Caki2 (cell line): ENCODE data around the gene RPS10. TPM values are rescaled to one million over a fixed set of nuclear protein-coding genes. Genes with fewer than 3 reads are reported as not detected.
"Not testable (repeated sequence)": the region's sequence is repeated elsewhere in the genome, so short reads cannot be mapped to it uniquely, and the experiment has no call there.

Experiments
- DNase-seq: peaks from one replicate; pipeline ENCODE4 v3.0.0-alpha.2; 2015; ENCODE audit warnings: low read depth
- in situ Hi-C: cut with HindIII; loops from 2 replicates; pipeline ENCODE4 v1.10.0; 2016; ENCODE audit warnings: low sequenced_read_pairs, low pct_unique_long_range_greater_than_20kb, mixed read lengths
- total RNA-seq: library from RNA; depleted of rRNA; stranded (reverse); fragments of >200 nt; shearing (Covaris generic); gene quantifications from 2 replicates; pipeline ENCODE4 v1.2.3, GENCODE V29; 2014; ENCODE audit warnings: low replicate concordance

Gene RPS10
- total RNA-seq, 1 experiment from 2014 or later = 2,697 TPM

DNA sequence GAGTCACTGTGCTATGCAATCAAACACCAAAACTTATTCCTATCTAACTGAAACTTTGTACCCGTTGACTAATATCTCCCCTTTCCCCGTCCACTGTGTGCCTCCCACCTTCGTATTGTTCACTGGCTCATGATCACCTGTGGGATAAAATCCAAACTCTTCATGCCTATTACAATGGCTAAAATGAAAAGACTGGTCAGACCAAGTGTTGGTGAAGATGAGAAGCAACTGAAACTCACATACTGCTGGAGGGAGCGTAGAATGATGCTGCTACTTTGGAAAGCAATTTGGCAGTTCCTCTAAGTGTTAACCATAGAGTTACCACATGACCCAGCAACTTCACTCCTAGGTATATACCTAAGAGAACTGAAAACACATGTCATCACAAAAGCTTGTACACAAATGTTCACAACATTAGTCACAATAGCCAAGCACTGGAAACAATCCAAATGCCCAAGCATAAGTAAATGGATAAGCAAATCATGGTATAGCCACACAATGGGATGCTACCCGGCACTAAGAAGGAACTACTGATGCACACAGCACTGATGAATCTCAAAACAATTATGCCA lies 13.1 kb downstream of the RPS10 start:
- in situ Hi-C loops = no loop called here
- no peak for DNase-seq

DNA sequence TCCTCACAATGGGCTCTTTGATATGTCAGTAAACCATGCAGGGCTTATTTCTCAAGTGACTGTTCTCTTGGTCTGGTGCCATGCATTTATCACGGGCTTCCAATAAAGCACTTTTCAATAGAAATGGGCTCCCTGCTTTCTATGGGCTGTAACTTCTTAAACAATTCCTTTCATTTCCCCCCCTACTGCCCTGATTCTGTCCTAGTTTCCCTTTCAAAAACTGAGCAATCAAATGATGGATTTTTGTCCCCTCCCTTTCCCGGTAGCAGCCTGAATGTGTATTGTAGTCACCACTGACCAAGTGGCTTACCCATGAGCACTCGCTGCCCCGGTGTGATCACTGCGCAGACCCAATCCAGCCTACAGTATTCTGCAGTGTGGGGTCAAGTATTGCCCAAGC lies 13.9 kb downstream of the RPS10 start:
- DNase-seq = no peak
- in situ Hi-C loops = no loop called here

DNA sequence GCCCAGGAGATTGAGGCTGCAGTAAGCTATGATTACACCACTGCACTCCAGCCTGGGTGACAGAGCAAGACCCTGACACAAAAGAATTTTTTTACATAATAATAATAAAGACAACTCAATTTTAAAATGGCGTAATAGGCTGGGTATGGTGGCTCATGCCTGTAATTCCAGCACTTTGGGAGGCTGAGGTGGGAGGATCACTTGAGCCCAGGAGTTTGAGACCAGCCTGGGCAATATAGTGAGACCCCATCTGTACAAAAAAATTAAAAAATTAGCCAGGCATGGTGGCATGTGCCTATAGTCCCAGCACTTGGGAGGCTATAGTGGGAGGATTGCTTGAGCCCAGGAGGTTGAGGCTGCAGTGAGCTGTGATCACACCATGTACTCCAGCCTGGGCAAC lies 18.0 kb downstream of the RPS10 start:
- in situ Hi-C loops, DNase-seq: not testable (repeated sequence)

DNA sequence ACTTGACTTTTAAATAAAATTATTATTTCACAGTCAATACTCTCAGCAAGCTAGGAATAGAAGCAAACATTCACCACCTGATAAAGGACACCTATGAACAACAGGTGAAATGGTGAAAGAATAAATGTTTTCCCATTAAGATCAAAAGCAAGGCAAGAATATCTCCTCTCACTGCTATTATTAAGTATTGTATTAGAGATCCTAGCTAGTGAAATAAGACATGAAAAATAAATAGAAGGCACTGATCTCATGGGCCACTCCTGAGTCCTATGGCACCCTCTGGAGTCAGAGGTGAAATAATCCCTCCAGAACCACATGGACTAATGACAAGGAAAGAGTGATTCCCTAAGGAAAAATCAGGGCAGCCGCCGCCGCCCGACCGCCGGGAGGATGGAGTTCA lies 29.4 kb downstream of the RPS10 start:
- DNase-seq = no peak
- in situ Hi-C loops = no loop called here

DNA sequence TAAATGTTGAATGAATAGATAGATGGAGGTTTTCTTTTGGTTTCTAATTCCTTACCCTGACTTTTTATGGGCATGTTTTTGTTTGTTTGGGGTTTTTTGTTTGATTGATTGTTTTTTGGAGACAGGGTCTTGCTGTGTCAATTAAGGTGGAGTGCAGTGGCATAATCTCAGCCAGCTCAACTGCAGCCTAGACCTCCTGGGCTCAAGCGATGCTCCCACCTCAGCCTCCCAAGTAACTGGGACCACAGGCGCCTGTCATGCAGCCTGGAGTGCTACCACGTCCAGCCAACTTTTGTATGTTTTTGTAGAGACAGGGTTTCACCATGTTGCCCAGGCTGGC lies 31.9 kb downstream of the RPS10 start:
- no peak for DNase-seq
- in situ Hi-C loops = no loop called here

DNA sequence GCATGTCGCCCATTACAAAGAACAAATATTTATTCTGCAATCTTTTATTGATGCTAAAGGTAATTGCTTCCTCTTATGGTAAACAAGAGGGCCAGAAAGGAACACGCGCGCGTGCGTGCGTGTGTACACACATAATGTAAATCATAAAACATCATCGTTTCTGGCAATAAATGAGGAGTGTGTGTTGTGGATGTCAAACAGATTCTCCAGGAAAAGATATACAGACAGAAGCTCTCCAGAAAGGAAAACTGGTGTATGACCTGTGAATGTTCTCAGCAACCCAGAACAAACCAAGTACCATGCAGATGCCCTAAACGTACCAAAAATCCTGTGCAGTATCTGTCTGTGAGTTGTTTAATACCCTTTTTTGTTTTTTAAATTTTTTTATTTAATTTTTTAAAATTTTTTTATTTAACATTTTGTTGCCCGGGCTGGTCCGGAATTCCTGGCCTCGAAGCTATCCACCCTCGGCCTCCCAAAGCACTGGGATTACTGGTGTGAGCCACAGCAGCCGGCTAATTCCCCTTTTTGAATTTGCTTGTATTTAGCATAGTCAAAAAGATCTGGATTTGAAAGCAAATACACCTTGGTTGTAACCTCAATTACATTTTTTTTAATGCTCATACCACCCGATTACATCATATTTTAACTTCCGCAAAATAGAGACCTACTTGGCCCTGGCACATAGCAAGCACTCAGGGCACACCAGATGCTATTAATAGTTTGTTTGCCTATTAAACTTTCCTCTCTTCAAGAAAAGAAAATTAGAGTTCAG lies 32.5 kb downstream of the RPS10 start:
- in situ Hi-C loops = no loop called here
- DNase-seq = no peak

DNA sequence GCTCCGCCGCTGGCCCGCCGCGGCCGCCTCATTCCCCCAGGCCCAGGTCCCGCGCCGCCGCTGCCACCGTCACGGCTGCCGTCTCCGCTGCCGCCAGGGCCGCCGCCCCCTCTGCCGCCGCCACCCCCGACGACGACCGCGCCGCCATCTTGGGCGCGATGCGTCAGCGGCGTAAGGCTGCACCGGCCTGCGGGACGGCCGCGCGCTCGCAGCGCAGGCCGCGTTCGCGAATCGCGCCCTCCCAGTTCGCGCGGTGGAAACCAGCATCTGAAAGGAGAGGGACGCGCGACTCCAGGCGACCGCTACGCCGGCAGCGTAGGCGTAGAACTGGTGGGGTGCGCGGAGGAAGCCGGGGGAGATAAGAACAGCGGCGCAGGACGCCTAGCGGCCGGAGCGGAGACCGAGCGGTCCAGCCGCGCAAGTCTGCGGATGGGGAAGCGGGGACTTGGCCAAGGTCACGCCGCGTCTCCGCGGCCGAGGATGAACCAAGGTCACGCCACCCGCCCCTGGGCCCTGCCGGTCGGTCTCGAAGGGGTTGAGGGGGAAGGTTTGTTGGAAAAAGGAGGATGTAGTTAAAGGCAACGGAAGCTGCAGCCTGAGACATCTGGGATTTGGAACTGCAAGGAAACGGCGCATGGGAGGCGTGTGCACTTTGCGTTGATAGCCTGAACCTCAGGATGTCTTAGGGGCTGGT lies 33.2 kb downstream of the RPS10 start, which contains the start of gene NUDT3:
NUDT3 (minus strand) TSS at position 173 of the 694 bp plus-strand sequence. CDS start 307 bp downstream, outside the sequence.
- in situ Hi-C loops = no loop called here
- peak; percentile 95 for DNase-seq

DNA sequence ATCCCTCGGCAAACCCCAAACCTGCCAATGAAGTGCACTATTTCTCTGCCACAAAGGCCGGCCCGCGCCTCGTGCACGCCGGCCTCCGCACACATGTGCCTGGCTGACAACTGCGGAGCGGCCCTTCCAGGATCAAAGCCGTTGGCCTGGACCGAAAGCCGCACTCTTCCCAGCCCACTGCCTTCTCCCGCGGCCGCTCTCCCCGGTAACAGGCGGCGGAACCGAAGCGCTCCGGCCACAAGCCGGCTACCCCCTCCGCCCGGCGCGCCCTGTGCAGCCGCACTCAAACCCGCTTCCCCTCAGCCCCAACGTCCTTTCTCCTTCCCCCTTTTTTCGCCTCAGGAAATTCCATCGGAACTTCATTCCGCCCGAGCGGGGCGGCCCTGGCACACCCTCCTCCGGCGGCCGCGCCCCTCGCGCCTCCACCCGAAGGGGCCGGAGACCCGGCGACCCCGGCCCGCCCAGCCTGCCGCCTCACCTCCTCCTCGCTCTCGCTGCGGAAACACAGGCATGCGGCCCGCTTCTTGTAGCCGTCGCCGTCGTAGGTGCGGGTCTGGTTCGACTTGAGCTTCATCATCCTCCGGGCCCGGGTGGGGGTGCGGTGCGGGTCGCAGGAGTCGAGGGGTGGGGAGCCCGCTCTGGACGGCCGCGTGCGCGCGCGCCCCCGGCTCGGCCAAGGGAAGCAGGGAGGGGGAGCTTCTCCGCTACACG lies 33.9 kb downstream of the RPS10 start:
- DNase-seq = peak; percentile 66
- in situ Hi-C loops = no loop called here

DNA sequence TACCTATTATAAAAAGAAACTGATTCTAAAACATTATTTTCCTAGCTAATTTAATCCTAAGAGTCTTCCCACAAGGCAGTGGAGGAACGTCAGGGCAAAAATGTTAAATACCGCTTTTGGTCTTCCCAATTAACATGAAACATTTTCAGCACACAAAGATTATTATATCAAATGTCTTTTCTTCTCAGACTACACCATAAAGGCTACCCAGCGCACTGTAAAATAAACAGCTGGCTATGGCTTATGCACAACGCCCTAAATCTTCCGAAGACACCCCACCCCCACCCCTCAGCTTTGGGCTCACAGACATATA lies 34.4 kb downstream of the RPS10 start:
- DNase-seq = no peak
- in situ Hi-C loops = no loop called here

DNA sequence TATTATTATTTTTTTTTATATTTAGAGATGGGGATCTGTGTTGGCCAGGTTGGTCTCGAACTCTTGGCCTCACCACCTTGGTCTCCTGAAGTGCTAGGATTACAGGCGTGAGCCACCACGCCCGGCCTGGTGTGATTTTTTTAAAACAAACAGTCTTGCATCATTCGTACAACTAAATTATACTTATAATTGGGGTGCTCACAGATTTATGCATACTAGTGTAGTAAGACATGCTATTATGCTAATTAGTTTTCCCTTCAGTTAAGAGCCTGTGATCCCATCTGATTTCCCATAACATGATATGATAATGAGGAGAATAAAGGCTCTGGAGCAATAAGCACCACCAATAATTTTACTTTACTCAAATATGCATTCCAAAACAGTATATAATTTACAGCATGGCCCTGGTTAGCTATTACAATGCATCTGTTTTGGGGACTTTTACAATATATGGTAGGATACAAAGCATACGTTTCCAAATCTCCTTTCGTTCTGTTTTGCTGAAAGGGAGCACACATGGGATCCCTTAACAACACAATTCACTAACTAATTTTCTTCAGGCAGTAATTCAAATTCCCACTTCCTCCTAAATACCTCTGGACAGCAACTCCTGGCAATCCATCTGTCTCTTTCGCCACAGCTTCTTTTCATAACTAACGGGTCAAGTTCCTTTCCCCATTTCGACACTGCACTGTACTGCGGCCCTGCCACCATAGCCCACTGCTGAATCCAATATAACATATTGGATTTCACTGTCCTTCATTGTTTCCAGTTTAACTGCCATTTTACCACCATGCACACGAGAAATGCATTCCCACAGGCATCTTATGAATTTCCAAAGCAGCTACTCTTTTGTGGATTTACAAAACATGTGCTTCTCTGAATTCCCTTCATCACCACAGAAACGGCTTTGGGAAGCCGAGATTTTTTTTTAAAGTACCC lies 35.1 kb downstream of the RPS10 start:
- DNase-seq = peak; percentile 53
- in situ Hi-C loops = no loop called here

DNA sequence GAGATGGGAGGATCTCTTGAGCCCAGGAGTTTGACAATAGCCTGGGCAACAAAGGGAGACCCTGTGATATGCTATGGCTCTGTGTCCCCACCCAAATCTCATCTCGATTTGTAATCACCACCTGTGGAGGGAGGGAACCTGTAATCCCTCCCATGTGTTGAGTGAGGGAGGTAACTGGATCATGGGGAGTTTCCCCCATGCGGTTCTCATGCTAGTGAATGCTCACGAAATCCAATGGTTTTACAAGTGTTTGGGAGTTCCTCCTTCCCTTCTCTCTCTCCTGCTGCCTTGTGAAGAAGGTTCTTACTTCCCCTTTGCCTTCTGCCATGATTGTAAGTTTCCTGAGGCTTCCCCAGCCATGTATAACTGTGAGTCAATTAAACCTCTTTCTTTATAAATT lies 36.8 kb downstream of the RPS10 start:
- in situ Hi-C loops = no loop called here
- DNase-seq = no peak

DNA sequence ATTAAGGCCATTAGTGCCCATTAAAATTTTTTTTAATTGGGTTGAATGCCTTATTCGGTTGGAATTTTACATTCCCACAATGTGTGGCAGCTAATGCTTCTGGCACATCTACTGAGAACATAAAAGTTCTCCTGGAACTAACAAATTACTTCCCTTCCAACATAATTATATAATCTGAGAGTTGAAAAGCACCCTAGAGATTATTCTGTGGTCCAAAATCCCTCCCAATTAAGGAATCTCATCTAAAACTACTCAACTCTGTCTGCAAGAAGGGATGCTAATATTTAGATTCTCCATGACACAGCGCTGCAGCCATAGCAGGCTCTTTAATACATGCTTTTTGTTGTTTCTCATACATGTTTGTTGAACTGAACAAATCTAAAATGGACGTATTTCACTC lies 37.4 kb downstream of the RPS10 start:
- in situ Hi-C loops = no loop called here
- no peak for DNase-seq

DNA sequence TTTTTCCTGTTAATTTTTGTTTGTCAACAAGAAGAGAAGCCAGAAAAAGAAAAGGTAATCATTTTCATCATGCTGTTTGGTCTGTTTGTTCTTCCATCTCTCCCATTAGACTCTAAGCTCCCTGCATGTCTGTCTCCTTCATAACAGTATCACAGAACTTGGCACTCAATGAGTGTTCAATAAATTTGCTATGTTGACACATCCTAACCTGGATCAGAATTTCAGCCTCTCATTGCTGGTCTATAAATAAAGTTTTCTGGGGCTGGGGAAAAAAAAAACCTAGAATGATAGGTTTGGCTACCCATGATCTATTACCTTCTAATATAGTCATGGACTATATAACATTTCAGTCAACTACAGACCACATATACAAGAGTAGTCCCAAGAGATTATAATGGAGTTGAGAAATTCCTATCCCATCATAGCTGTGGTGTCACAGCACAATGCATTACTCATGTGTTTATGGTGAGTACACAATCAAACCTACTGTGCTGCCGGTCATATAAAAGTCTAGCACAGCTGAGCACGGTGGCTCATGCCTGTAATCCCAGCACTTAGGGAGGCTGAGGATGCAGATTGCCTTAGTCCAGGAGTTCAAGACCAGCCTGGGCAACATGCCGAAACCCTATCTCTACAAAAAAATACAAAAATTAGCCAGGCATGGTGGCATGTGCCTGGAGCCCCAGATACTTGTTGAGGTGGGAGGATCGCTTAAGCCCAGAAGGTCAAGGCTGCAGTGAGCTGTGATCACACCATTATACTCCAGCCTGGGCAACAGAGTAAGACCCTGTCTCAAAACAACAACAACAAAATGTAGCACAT lies 39.3 kb downstream of the RPS10 start:
- in situ Hi-C loops = no loop called here
- peak; percentile 15 for DNase-seq

DNA sequence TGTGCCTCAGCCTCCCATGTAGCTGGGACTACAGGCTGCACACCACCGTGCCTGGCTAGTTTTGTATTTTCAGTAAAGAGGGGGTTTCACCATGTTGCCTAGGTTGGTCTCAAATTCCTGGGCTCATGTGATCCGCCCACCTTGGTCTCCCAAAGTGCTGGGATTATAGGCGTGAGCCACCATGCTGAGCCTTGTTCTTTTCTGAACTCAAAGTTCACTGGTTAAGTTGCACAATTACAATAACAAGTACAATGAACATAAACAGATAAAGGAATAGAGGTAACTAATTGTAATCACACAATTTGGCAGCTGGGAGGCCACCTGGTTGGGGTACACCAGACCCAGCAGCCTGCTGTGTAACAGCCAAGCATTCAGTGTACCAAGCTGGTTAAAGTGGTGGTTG lies 40.1 kb downstream of the RPS10 start:
- in situ Hi-C loops = no loop called here
- no peak for DNase-seq

DNA sequence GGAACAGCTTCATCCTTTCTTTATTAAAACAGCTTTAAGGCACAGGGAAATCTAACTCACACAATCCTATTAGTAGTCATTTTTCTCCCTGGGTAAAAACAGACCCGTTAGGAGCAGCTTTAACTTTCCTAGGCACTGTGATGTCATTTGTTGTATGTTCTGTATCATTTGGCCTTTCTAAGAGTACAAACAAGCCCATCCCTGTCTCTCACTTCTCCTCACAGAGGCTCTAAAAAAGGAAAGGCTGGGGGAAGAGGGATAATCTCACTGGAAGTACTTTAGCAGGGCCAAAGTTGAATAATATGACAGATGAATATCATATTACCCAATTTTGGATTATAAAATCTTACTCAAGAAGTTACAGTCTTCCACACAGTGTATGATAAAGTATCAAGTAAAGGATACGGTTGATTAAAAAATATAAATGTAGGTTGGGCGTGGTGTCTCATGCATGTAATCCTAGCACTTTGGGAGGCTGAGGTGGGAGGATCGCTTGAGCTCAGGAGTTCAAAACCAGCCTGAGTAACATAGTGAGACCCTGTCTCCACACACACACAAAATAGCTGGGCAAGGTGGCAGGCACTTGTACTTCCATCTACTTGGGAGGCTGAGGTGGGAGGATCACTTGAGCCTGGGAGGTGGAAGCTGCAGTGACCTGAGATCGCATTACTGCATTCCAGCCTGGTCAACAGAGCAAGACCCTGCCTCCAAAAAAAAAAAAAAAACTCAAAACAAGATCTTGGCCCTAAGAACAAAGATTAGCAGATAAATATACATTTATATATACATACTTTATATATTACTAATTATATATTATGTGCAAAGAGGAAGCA lies 41.3 kb downstream of the RPS10 start:
- DNase-seq = no peak
- in situ Hi-C loops = no loop called here

DNA sequence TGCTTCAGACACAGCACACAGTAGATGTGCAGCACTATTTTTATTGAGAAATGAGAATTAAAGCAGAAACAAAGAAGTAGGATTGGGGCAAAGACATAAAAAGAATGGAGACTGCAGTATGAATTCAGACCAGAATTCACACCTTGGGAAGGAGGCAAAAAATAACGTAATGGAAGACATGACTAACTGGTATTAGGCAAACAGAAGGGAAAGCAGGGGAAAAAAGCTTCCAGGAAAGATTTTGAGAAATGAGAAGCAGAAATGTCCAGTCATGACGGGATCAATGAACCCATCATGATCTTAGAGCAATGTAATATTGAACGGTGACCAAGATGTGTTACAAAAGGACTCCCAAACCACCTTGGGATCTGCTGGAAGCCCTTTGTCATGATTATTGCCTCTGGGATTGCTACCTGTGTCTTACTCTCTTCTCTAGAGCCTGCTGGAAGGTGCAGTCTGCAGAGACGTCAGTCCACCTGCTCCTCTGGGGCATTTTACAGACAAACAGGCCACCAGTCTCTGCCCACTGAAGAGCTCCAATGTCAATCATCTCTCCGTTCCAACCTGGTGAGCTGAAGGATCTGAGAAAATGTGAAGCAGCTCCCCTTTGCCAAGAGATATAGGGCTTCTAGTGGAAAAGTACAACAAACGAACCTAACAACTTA lies 42.1 kb downstream of the RPS10 start:
- in situ Hi-C loops = no loop called here
- no peak for DNase-seq
